GM21447 (cell line): ENCODE data around the gene DKK2.

Source experiments
- ATAC-seq: cut with Tn5 transposase; IDR thresholded peaks from one replicate; pipeline ENCODE4 v1.9.1; 2021; ENCODE audit not compliant: unreplicated experiment

The DKK2 gene

DNA sequence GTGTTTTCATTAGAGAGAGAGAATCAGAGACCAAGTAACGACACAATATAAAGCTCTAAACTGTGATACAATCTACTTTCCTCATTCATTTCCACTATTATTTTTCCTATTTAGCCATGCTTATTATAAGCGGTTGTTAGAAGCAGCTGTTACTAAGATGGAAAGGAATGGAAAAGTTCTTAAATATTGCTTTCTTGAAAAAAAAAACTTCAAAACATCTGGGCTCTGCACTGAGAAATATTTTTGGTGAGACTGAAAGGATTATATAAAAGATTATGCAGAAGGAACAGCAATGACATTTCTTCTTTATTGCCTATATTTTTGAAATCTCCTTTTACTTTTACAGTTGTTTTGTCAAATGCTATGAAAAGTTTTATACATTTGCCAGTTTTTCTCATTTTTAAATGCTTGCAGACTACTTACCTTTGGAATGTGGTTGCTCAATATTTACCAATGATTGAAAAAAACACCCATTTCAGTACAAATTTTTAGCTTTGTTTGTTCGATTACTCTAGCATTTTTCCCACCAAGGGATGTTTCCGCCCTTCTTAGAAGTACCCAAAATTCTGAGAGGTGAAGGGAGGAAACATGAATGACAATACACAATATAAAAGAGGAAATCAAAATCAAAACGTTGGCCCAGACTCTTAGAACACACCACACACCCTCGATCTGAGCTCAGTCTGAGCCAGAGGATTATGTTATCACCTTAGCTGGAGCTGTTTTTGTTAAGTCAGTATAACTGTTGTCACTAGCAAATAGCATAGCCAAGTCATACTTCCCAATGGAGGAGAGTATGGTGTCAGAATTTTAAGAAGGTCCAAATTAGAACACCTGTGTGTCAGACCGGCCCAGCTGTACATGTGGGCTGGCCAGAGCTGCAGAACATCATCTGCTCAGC lies 18.4 kb downstream of the DKK2 start:
- no peak for ATAC-seq

DNA sequence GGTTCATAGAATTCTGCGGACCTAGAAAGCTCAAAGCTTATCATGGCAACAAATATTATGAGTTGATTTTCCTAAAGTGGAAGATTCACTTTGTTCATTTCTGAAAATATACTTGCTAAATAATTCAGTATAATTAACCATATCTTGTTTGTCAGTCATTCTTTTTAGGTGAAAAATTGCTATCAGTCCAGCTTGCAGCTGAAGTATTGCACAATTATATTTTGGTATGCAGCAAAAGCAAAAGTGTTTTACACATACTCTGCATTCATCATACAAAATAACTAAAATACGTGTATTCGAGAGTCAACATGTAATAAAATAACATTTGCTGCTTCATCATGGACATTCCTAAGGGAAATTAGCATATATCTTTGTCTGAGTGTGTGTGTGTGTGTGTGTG lies 24.8 kb downstream of the DKK2 start:
- ATAC-seq = no peak

DNA sequence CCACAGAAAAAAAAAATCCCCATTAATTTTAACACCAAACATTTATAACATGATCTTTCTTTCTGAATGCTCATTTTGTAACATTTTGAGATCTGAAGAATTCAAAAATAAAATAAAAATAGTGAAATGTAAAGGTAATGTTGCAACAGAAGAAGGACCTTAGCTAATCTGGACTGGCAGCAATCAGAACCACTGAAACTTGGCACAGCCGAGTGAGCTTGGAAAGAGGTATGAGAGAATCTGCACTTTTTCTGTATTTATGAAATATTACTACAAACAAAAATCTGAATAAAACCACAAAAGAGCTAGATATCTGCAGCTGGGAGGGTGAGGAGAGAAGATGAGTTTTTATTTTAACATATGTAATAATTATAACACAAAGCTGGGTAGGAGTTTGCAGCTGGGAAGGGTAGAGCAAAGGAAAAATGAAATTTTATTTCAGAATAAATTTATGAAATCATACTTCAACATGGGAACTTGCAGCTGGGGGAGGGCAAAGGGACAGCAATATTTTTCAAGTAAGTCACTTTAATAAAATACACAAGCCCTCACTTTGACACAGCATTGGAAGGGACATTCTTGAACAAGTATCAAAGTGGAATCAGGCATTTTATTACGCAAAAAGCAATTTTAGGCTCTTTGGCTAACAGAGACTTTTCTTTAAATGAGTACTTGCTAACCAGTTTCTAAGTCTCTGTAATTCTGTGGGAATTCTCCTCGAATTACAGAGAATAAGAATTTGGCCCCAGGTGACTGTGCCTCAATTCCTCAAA lies 26.7 kb downstream of the DKK2 start:
- ATAC-seq = no peak

DNA sequence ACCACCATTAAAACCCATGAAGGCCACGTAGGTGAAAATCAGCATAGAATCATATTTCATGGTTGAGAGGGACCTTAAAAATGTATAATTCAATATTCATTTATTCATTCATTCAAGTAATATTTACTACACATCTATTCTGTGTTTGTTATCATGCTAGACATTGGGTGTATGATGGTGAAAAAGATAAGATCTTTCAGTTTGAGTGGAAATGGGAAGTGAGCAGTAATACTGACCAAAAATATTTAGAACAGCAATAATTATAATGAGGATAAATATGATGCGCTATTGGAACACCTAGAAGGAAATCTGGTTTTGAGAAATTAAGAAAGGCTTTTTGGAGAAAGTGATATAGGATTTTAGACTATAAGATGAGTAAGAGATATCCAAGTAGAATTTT lies 28.0 kb downstream of the DKK2 start:
- ATAC-seq = no peak

DNA sequence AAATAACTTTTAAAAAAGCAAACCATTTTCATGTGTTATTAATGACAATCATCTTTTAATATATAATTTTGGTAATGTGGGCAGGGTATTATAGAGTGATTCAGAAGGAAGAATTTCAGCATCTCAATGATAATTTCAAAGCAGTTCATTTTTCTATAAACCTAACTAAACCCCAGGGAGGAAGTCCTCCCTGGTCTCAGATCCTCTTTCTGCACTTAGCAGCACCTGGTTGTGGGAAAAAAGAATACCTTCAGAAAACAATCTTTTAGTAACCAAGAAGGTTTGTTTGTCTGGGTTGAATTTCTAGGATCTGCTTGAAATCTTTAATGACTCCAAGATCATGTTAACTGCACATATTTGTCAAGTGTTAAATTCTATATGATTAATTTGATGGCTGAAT lies 29.9 kb downstream of the DKK2 start:
- ATAC-seq = no peak

DNA sequence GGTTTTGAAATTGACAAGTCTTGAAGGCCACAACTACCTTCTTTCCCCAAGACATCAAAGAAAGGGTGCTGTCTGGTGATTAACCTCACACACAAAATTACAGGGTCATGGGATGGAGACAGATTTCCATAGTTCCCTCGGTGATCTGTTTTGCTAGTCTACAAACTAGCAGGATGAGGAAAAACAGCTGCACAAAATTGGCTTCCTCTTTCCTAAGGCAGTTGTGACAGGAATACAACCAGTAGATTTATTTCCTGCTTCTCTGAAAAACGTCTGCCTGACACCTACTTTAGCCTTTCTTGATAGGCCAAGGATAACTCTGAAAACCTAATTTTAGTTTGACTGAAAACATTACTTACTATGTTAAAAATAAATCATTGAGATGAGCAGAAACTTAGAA lies 39.6 kb downstream of the DKK2 start:
- ATAC-seq = no peak

DNA sequence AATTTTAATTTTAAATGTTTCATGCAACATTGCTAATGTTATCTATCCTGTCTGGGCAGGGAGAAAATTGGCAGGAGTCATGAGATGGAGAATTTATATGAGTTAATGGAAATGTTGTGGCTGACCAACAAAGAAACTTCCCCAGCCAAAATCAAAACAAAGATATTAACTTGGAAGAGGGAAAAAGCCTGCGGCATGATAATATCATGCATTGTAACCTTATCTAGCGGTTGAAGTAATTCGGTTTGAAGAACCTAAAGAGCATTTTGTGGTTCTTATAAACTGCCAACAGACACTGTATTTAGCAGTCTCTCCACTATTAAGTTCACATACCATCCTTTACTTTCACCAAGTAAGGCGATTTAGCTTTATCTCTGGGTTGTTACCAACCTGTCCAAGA lies 42.3 kb downstream of the DKK2 start:
- no peak for ATAC-seq

DNA sequence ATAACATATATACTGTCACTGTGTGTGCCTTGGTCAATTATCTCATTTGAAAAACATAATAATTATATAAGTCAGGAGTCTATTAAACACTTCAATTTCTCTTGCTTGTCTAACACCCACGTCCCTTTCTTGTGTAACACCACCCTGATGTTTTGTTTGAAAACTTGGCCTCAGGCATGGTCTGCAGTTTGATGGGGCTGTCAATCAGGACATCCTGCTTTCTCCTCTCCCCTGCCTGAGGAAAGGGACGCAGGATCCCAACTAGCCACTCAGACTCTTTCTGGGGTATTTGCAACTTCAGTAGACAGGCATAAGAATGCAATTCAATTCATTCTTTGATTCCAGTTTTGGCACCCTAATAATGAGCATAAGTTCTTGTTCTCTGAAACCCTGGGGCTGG lies 48.8 kb downstream of the DKK2 start:
- ATAC-seq = no peak

DNA sequence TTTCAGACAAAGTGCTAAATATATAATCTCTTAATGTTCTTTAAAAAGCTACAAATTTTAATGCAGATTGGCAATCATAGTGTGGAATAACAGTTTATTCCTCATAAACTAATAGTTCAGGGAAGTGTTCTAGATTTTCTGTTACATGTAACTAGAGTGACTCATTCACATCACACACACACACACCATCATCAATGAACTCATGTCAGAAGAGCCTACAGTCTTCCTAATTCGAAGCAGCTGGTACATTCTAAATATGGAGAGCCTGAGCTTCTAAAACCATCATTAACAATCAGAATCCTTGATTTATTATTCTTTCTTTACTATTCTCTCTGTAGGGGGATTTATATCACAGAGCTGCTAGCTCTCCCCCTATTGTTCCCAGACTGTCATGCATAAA lies 49.6 kb downstream of the DKK2 start:
- ATAC-seq = no peak

DNA sequence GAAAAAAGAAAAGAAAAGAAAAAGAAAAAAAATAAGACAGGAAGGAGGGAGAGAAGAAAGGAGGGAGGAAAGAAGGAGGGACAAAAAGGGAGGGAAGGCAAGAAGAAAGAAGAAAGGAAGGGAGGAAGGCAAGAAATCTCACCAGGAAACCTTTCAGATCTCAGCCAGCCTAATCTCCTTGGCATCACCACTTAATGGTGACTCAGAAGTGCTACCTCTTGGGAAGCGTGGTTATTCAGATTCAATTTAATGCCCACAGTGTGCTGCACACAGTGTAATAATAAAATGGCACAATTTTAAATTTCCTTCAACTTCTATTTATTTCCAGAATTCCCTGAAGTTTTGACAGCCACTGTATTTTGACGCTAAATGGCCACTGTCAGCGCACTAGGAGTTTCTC lies 50.3 kb downstream of the DKK2 start:
- ATAC-seq = no peak

DNA sequence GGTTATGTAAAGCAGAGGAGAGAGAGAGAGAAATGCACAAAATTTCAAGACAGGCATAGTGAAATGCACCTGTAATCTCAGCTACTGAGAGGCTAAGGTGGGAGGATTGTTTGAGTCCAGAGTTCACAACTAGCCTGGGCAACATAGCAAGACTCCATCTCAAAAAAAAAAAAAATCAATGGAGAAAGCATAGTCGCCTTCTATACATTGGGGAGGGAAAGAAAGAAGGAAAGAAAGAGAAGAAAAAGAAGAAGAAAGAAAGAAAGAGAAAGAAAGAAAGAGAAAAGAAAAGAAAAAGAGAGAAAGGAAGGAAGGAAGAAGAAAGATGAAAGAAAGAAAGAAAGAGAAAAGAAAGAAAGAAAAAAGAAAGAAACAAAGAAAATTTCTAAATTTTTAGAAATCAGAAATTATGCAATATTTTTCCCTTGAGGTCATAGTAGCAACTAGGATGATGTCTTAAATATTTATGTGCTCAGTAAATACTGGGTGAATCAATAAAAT lies 53.4 kb downstream of the DKK2 start:
- ATAC-seq = no peak

DNA sequence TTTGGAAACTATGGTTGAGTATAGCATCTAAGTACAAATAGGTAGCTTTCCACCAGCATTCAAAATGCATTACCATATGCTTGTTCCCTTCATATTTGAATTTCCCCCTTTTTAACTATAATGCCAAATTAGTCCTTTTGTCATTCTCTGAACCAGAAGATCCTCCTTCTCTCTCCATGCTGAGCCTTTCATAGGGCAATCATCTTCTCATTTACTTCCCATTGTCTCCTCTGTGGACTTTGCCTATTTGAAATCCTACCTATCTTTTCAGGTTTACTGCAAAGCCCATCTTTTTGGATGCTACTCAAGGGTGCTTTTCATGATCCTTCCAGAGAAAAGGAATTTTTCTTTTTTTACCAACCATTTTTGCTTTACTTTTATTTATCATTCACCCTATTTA lies 54.7 kb downstream of the DKK2 start:
- ATAC-seq = no peak

DNA sequence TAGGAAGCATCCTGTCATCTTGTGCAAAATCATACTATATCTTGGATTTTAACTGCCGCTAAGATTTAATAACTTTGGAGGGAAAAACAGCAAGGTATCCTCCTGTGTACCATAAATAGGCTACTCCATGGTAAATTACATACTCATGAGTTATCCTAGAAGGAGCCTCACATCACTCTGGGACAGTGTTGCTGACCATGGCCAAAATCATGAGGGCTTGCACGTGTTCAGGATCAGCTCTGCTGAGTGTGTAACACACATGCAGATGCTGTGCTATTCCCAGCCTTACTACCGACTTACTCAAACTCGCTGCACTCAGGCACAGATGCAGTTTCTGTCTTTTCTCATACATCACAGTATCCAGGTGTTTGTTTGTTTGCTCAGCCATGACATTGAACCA lies 56.6 kb downstream of the DKK2 start:
- no peak for ATAC-seq

DNA sequence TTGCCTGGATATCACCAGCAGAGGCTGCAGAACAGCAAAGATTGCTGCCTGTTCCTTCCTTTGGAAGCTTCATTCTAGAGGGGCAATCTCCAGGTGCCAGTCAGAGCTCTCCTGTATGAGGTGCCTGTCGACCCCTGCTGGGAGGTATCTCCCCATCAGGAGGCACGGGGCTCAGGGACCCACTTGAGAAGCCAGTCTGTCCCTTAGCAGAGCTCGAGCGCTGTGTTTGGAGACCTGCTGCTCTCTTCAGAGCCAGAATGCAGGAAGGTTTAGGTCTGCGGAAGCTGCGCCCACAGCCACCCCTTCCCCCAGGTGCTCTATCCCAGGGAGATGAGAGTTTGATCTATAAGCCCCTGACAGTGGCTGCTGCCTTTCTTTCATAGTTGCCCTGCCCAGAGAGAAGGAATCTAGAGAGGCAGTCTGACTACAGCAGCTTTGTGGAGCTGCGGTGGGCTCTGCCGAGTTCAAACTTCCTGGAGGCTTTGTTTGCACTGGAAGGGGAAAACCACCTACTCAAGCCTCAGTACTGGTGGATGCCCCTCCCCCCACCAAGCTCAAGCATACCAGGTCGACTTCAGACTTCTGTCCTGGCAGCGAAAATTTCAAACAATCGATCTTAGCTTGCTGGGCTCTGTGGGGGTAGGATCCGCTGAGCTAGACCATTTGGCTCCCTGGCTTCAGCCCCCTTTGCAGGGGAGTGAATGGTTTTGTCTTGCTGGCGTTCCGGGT lies 57.9 kb downstream of the DKK2 start:
- no peak for ATAC-seq

DNA sequence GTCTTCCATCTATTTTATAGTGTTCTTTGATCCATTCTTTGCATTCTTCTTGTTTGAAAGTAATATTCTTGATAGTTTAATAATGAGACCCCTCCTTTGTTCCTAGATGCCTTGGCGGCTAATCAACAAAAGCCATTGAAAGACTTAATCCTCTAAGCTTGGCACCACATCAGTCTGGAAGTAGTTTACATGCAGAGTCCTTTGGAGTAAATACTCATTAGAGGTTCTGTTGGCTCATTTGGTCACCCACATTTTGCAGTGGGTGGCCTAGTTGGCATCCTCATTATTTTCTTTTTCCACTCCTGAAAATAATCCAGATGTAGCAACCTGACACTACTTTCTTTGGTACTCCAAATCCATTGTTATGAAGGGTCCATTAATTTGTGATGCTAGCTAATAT lies 64.5 kb downstream of the DKK2 start:
- no peak for ATAC-seq

DNA sequence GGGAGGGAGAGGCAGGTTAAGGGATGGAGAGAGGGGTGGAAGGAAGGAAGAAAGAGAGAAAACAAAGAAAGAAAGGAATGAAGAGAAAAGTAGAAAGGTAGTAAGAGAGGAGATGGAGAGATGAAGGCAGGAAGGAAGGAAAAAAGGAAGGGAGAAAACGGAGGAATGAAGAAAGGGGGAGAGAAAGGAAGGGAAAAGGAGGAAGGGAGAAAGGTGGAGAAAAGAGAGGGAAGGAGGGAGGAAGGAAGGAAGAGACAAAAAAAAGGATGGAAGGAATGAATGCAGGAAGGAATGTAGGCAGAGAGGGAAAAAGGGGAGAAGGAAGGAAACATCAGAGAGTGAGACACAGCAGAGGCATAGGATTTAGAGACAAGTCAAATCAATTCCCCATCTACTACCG lies 68.2 kb downstream of the DKK2 start:
- ATAC-seq = no peak

DNA sequence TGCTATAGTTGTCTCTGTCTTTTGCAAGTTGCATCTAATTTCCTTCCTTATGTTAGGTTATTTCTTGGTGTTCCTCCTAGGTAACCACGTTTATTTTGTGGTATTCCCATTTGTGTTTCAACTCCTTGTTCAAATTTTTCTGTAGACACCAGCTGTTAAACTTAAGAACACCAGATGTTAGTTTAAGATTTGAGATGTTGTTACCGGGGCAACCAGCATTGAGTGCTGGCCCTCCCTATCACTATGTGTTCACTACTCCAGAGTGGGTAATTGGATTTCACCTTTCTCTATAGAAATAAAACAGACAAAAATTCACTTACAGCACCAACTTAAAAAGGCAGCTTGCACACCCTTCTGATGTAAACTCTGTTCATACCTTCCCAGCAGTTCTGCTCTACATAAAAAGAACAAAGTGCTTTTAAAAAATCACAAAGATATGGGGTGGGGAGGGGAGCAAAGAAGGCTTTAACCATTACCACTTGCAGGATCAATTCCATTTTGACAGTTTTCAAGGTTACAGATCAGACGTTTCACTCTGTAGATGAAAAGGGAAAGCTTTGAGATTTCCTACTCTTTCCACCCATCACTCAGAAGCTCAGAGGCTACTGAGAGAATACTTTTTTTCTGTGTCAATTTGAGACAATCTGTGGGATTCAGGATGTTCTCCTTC lies 82.9 kb downstream of the DKK2 start:
- no peak for ATAC-seq

DNA sequence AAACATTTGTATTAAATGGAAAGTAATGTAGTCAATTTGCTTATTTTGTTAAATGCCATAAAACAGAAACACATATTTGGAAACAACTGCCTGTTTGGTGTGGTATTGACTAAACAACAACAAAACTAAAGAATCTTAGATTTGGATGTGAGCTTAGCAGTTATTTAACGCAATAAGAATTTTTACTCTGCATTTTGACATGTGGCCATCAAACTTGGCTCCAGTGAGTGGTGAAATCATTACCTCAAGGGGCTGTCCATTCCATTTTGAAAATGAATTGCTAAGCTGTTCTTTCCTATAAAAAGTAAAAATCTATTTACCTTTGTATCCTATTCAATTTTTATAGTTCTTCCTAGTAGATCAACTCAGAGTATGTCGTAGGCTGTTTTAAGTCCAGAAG lies 84.2 kb downstream of the DKK2 start:
- no peak for ATAC-seq

DNA sequence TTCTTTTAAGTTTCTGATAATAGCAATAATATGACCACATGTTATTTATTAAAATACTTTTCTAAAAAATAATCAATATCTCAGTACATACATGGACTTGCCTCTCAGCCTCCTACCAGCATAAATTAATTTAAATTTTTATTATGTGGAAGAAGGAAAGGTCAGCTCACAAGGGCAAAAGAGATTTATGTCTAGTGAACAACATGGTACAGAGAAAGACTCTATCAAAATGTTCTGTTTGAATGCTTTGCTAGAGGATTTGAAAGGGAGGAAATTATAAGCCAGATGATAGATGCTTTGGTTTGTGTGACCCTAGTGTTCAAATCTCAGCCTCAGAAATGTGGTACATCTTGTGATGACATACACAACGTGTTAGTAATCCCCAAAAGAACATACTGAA lies 94.3 kb downstream of the DKK2 start:
- no peak for ATAC-seq

DNA sequence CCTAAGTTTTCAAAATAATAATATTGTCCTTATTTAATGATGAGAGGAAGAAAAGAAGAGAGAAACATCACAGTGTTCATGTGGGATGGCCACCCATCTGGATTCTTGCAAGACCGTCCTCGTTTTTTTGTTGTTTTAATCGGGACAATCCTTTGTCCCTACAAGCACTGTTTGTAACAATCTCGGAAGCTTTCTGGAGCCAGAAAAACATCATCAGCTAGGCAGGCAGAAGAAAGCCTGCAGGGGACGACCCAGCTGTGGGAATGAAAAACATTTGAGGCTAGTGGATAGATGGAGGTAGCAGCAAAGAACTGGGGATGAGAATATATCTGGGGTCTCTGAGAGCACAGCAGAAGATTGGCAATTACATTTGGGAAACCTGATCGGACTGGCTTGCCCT lies 105.6 kb downstream of the DKK2 start:
- ATAC-seq = no peak

DNA sequence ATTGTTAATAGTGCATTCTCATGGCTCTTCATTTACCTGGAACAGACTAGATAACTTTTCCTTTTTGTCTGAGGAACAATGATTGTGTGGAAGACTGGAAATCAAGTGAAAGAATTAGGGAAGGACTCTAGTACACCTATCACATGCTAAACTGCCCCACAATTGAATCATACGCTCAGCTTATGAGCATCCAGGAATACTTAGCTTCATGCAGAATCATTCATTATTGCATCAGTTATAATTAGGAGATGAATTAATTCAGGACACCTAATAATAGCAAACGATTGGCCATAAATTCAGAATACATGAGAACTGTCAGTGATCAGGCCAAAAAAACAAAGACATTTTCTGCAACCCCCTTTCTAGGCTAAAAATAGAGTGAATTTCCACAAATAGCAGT lies 106.9 kb downstream of the DKK2 start:
- ATAC-seq = no peak
